Left cardiac atrium (tissue), 4 donors: ENCODE measurements around the gene FAM72B. TPM values are rescaled to one million over a fixed set of nuclear protein-coding genes. Genes with fewer than 3 reads are reported as not detected.
A peak's percentile ranks its signal among the peaks of the same experiment; 100 is the strongest.
"Not testable (repeated sequence)": the region's sequence is repeated elsewhere in the genome, so short reads cannot be mapped to it uniquely, and the experiment has no call there.

Experiments
- ATAC-seq, 2 donors: fragments of 200-7000 bp; cut with Tn5 transposase; one replicate each; pipeline ENCODE4 v1.9.1; 2020; ENCODE audit warnings: mild to moderate bottlenecking in 2 of 2, moderate library complexity in 2 of 2
- DNase-seq: peaks from one replicate; pipeline ENCODE4 v3.0.0-alpha.2; 2020
- intact Hi-C, 2 donors: fragments of 100-400 bp; cut with DNase I; formaldehyde crosslinking; loops; one replicate each; pipeline versions ENCODE4 v1.14.1 to v1.15.1; 2022 to 2023
- long read RNA-seq: library from polyadenylated mRNA; unstranded; transcript quantifications from one replicate; pipeline ENCODE4 v2.0.0, GENCODE V29; 2021
- total RNA-seq, 2 donors: library from RNA; stranded (reverse); fragmentation: NEBNext Ultra II Directional; extraction: Animal tissue kit (Norgen Biotek cat#: 25700); gene quantifications; one replicate each; pipeline ENCODE4 v1.2.1, GENCODE V29; 2021
- donor health status: DM: no; HTN: yes; CAD: no.
- donor health status: DM: no; HTN: yes; CAD: no; lungs with severe emphysema.
- donor health status: DM: yes; HTN: yes; CAD: no.
- donor health status: Dilated cardiomyopathy.

The FAM72B gene
- under 1 TPM; 0.68 to 0.94 TPM for total RNA-seq
- long read RNA-seq = 0 reads

GRCh38 chr1:121184290-121185127 is at the start of gene FAM72B, which contains the start of gene SRGAP2C:
TSS of gene FAM72B (minus strand) at chr1:121184340. CDS start at chr1:121183489, 851 bp downstream.
TSS of gene SRGAP2C (plus strand) at chr1:121184975. CDS start at chr1:121187447, 2,472 bp downstream.
- intact Hi-C loops = not testable (repeated sequence)
- ATAC-seq (peak; percentile 85 to 91), DNase-seq (peak; percentile 93)

GRCh38 chr1:121232445-121233125 is 48.4 kb upstream of the FAM72B start:
- DNase-seq, ATAC-seq, intact Hi-C loops: not testable (repeated sequence)

- ATAC-seq, intact Hi-C loops, DNase-seq: not testable (repeated sequence)
Observed at GRCh38 chr1:121230636-121231035, 46.5 kb upstream of the FAM72B start.

GRCh38 chr1:121227544-121228330 is 43.6 kb upstream of the FAM72B start:
- intact Hi-C loops = not testable (repeated sequence)

GRCh38 chr1:121226925-121227324 is 42.8 kb upstream of the FAM72B start:
- intact Hi-C loops, DNase-seq, ATAC-seq: not testable (repeated sequence)

More at GRCh38 chr1:121227544-121228330, 43.6 kb upstream of the FAM72B start:
- peak; percentile 62 to 79 for ATAC-seq
- not testable (repeated sequence) for DNase-seq

- ATAC-seq, DNase-seq, intact Hi-C loops: not testable (repeated sequence)
Observed at GRCh38 chr1:121226295-121226904, 42.3 kb upstream of the FAM72B start.

- DNase-seq, intact Hi-C loops: not testable (repeated sequence)
- ATAC-seq = peak; percentile 75 to 82
Observed at GRCh38 chr1:121224714-121225113, 40.6 kb upstream of the FAM72B start.

GRCh38 chr1:121221770-121222169 is 37.6 kb upstream of the FAM72B start:
- ATAC-seq, intact Hi-C loops, DNase-seq: not testable (repeated sequence)

- DNase-seq, ATAC-seq, intact Hi-C loops: not testable (repeated sequence)
Observed at GRCh38 chr1:121216676-121217075, 32.5 kb upstream of the FAM72B start.

GRCh38 chr1:121215699-121216417 is 31.7 kb upstream of the FAM72B start:
- intact Hi-C loops, DNase-seq, ATAC-seq: not testable (repeated sequence)

GRCh38 chr1:121214544-121215156 is 30.5 kb upstream of the FAM72B start:
- DNase-seq, intact Hi-C loops: not testable (repeated sequence)
- peak; percentile 78 to 87 for ATAC-seq

GRCh38 chr1:121213491-121213890 is 29.4 kb upstream of the FAM72B start:
- ATAC-seq, intact Hi-C loops, DNase-seq: not testable (repeated sequence)

GRCh38 chr1:121210778-121211177 is 26.6 kb upstream of the FAM72B start:
- intact Hi-C loops, ATAC-seq, DNase-seq: not testable (repeated sequence)

GRCh38 chr1:121208375-121208774 is 24.2 kb upstream of the FAM72B start:
- ATAC-seq, DNase-seq, intact Hi-C loops: not testable (repeated sequence)

- ATAC-seq = peak in 1 of 2 donors; percentile 43
- intact Hi-C loops, DNase-seq: not testable (repeated sequence)
Observed at GRCh38 chr1:121207328-121207727, 23.2 kb upstream of the FAM72B start.

GRCh38 chr1:121205786-121206711 is 21.9 kb upstream of the FAM72B start:
- DNase-seq, intact Hi-C loops: not testable (repeated sequence)
- peak in 1 of 2 donors; percentile 66 for ATAC-seq
